AG09319 (cell line): ENCODE data around the gene RTTN.

Source experiments
- DNase-seq: peaks from one replicate; pipeline ENCODE4 v3.0.0-alpha.2; 2010; ENCODE audit warnings: low read depth; ENCODE audit errors: extremely low read depth
- TF ChIP-seq, protein P1 (sequence below): IDR thresholded peaks from 2 replicates; pipeline ENCODE4 v1.5.1; 2011; ENCODE audit warnings: low read depth, mild to moderate bottlenecking, inconsistent platforms, low read length, moderate library complexity

RTTN gene

DNA sequence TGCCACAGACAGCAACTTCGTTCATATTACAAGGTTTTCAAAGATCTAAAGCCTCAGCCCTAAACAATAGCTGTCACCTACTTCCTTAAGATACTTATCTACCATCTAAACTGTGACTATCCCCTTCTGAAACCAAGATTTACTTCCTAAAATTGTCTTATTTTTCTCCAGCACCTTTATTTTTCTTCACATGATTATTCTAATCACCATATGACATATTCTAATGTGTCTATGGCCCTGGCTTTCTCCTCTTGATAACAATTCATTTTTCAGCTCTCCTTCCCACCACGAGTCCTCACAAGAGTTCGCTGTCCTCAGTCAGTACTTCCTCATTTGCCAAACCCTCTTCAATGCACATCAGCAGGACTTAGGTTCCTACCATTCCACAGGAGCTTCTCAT lies 53.9 kb downstream of the RTTN start:
- DNase-seq: no peak
- TF ChIP-seq, protein P1, sequence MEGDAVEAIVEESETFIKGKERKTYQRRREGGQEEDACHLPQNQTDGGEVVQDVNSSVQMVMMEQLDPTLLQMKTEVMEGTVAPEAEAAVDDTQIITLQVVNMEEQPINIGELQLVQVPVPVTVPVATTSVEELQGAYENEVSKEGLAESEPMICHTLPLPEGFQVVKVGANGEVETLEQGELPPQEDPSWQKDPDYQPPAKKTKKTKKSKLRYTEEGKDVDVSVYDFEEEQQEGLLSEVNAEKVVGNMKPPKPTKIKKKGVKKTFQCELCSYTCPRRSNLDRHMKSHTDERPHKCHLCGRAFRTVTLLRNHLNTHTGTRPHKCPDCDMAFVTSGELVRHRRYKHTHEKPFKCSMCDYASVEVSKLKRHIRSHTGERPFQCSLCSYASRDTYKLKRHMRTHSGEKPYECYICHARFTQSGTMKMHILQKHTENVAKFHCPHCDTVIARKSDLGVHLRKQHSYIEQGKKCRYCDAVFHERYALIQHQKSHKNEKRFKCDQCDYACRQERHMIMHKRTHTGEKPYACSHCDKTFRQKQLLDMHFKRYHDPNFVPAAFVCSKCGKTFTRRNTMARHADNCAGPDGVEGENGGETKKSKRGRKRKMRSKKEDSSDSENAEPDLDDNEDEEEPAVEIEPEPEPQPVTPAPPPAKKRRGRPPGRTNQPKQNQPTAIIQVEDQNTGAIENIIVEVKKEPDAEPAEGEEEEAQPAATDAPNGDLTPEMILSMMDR: no peak

DNA sequence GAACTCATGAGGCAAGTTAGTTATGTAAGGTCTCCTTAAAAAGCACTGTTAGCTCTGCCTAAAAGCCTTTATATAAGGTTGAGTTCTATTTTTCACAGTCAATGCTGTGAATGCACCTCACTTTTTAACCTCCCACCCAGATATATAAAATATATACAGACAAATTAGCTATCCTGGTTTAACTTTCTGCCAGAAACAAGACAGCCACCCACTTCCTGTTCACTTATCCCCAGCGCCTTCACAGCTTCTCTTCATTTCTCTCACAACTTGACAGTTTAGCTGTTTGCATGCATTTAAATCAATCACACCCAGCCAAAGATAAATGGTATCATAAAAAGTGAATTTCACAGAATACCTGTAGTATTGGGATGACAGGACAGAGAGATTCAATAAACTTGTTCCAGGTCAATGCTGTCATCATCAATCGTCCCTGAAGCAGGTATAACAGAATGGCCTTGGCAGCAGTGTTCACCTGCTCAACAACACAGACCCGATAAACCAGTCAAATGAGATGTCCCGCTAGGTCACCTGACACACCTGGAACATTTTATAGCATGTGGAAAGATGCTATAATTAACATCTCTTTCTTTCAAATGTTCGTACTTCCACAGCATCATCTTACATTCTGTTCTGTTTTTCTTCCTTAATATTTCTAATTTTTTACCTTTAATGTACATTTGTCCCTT lies 55.7 kb downstream of the RTTN start:
- TF ChIP-seq, protein P1: no peak
- no peak for DNase-seq

DNA sequence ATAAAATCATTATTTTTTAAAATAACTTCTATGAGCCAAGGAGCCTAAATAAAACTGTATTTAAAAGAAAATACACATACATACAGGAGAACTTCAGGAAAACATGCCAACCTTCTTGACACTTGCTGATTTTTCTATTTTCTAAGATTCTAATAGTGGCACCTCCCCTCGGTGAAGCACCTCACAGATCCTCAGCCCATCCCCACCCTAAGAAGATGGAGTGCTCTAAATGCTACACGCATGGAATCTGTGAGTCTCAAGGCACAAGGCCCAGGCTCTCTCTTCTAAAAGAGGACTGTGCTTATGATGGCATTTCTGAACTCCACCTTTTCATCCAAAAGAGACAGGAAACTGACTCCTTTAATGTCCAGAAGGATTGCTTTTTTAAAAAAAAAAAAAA lies 56.3 kb downstream of the RTTN start:
- no peak for DNase-seq
- TF ChIP-seq, protein P1: no peak

DNA sequence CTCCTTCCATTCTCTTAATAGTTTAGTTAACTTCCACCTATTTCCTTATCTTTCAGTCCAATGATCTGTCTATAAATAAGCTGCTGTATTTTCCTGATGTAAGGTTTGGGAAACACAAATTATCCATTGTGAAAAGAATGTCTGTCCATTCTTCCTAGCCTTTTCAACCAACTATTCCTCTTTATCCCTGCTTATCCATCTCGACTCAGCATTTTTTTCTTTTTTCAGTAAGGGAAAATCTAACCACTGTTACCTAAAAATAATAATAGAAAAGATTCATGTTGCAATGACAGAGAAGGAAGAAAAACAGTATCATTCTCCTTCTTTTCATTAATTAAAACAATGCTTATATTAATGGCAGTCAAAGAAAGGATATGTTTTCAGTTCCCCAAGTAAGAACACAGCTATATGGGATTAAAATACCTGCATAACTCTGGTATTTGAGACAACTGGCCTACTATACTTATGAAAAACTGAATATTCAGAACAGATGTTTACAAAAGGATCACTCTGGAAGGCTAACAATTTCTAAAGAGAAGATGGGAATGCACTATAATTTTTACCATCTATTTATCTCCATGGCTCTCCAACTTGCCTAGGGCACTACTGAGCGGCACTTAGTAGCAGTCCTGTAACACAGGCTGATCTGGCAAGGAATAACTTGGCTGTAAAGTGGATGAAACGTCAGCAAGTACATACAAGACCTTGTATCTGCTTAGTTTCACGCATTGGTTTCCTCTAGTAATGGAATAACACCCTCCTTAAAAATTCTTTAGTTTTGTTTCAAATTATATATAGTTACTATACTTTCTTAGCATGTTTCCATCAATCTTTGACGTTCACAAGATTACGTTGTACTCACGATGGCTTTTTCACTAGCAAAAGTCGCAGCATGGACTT lies 57.2 kb downstream of the RTTN start:
- no peak for DNase-seq
- TF ChIP-seq, protein P1: no peak

DNA sequence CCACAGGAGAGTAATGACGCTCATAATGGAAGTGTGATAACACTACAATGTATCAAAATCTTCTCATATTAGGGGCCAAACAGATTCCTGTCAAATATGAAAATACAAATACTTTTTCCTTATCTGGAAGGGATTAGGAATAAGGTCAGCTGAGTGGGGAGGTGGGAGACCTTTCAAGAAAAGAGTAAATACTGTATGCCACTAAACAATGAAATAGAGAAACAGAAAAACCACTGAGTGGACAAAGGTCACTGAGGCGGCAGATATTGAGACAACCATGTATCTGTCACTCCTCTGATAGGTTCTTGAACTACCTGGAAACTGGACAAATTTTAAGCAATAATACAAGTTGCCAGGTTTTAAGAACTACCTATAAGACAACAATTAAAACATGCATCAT lies 59.3 kb downstream of the RTTN start:
- TF ChIP-seq, protein P1: no peak
- DNase-seq: no peak

DNA sequence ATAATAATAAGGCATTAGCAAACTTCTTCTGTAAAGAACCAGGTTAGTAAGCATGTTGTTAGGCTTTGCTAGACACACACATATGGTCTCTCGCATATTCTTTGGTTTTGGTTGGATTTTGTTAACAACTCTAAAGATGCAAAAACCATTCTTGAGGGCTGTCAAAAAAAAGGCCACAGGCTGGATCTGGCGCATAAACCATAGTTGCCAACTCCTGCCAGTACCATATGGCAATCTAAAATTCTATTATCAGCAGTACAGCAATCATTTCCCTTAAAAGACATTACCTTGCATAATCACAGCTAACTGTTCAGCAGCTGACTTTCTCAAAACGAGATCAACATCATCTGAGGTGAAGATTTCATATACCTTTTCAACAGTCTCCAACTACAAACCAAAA lies 63.5 kb downstream of the RTTN start:
- no peak for DNase-seq
- TF ChIP-seq, protein P1: no peak

DNA sequence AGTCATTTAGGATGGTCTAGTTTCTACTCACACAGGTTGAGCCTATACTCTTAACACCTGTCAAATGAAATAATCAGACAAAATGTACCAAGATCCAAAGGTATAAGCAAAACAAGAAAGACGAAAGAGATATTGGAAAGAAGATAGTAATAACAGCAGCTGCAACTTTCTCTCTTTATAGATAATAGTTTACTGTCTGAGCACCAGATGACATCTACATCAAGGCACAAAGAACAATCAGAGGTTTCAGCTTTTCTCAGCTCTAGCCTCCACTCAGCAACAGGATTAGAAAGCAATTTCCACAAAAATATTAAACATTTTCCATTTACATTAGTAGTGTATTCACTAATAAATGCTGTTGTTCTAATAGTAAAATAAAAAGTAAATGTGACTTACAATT lies 66.3 kb downstream of the RTTN start:
- no peak for DNase-seq
- TF ChIP-seq, protein P1: no peak
